Measurements from ENCODE around the gene SCRT2.

DNA sequence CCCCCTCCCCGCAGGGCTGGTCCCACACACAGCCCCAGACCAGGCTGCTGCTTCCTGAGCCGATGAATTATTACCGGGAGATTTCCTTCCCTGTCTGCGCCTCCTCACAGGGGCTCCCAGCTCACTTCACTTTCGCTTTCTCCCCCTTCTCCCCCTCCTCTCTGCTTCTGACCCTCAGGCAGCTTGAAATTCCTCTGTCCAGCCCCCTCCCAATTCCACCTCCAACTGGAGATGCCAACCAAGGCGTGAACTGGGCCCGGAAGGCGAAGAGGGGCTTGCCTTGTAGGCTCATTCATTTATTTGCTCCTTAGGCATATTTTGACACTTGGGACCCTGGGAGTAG, 63.8 kb downstream of the SCRT2 start:
- TF ChIP-seq TARDBP (IDR thresholded peaks at IDR 0.05) (no peak), LEF1 (IDR thresholded peaks at IDR 0.05; ENCODE audit: borderline replicate concordance) (no peak), ARNT (IDR thresholded peaks at IDR 0.05) (no peak), ZNF384 (IDR thresholded peaks at IDR 0.05) (no peak), SUZ12 (IDR thresholded peaks at IDR 0.05) (no peak)
